Adrenal gland (tissue), 5 donors: Measurements from ENCODE around the gene INSRR.

Experiments used
- CTCF ChIP-seq, 6 experiments: fragments of 450-650 bp in 4 of 6; fragments of 200-600 bp in 2 of 6; sonication (generic) in 1 of 6; IDR thresholded peaks; 1 replicate in 5 of 6; 2 replicates in 1 of 6; pipeline versions ENCODE4 v1.5.1 to v1.8.0; 2016 to 2021; ENCODE audit warnings: antibody characterized with exemption in 6 of 6, mild to moderate bottlenecking in 2 of 6, moderate library complexity in 1 of 6
- POLR2A ChIP-seq, 2 donors: fragments of 450-650 bp; IDR thresholded peaks; one replicate each; pipeline ENCODE4 v1.6.1; 2017; ENCODE audit warnings: antibody characterized with exemption in 2 of 2, mild to moderate bottlenecking in 2 of 2, moderate library complexity in 1 of 2
- donor health status: DM: no; HTN: no; CAD: no.

GRCh38 chr1:156833603-156834002, 25.3 kb downstream of the INSRR start:
- TF ChIP-seq CTCF (IDR thresholded peaks at IDR 0.05), result no peak
- TF ChIP-seq POLR2A (IDR thresholded peaks at IDR 0.05), result no peak
